Endothelial cell of umbilical vein (primary cell): ENCODE data around the gene GGA2. TPM values are rescaled to one million over a fixed set of nuclear protein-coding genes. Genes with fewer than 3 reads are reported as not detected.

Source experiments
- BruUV-seq: library from RNA; stranded (reverse); fragments of 400-500 nt; replicated peaks from 2 replicates; lab custom pipeline; 2021; lab: Mats Ljungman, UMichigan
- CTCF ChIA-PET: fragments of 300-600, 350-600 bp; sonication (Branson Sonifier 250); formaldehyde crosslinking; loops from one replicate; lab custom pipeline; 2021; ENCODE audit warnings: antibody characterized with exemption, inconsistent platforms; lab: Charles Lee
- POLR2A ChIA-PET: fragments of 300-600, 350-600 bp; sonication (Branson Sonifier 250); formaldehyde crosslinking; loops from one replicate; lab custom pipeline; 2021; ENCODE audit warnings: antibody characterized with exemption, inconsistent platforms; lab: Charles Lee
- DNase-seq: peaks from one replicate; pipeline ENCODE4 v3.0.0-alpha.2; 2011; ENCODE audit warnings: low read depth, low spot score
- FAIRE-seq: peaks from 2 replicates; lab custom pipeline; 2011; peaks lifted over from hg19 to GRCh38; lab: Jason Lieb, UNC
- H2AFZ ChIP-seq: 2 replicates; pipeline ENCODE4 v1.6.0; 2012; ENCODE audit warnings: low read depth, low read length, control low read depth, inconsistent platforms
- H3K27ac ChIP-seq: 2 replicates; pipeline ENCODE4 v1.5.1; 2011; ENCODE audit warnings: low read depth, mild to moderate bottlenecking, control low read depth, low read length, moderate library complexity; ENCODE audit not compliant: insufficient read depth
- H3K27me3 ChIP-seq, 2 experiments: 2 replicates each; pipeline versions ENCODE4 v1.6.0 to v1.6.1; 2011; ENCODE audit warnings: low read length in 2 of 2, mixed read lengths in 1 of 2; ENCODE audit not compliant: control insufficient read depth in 2 of 2, insufficient read depth in 2 of 2
- H3K36me3 ChIP-seq, 2 experiments: 2 replicates in 1 of 2; 3 replicates in 1 of 2; pipeline ENCODE4 v1.5.1; 2011; ENCODE audit warnings: low read length in 2 of 2, mild to moderate bottlenecking in 1 of 2, moderate library complexity in 1 of 2; ENCODE audit not compliant: control insufficient read depth in 2 of 2, insufficient read depth in 2 of 2; ENCODE audit errors: extremely low read depth in 1 of 2
- H3K4me1 ChIP-seq: 3 replicates; pipeline ENCODE4 v1.5.1; 2011; ENCODE audit warnings: mild to moderate bottlenecking, low read length; ENCODE audit not compliant: control insufficient read depth, insufficient read depth; ENCODE audit errors: extremely low read depth
- H3K4me2 ChIP-seq: 2 replicates; pipeline ENCODE4 v1.6.1; 2011; ENCODE audit warnings: low read length, control low read depth, mixed read lengths; ENCODE audit not compliant: insufficient read depth
- H3K4me3 ChIP-seq, 3 experiments: fragments of 200-600 bp in 1 of 3; sonication (generic), shearing (Covaris generic) in 1 of 3; replicated peaks in 1 of 3; 2 replicates each; pipeline ENCODE4 v1.5.1; 2011 to 2016; ENCODE audit warnings: control low read depth in 3 of 3, low read length in 3 of 3, mild to moderate bottlenecking in 2 of 3, inconsistent platforms in 1 of 3, low read depth in 1 of 3, moderate library complexity in 1 of 3; ENCODE audit not compliant: insufficient read depth in 1 of 3
- H3K79me2 ChIP-seq: 2 replicates; pipeline ENCODE4 v1.6.0; 2012; ENCODE audit warnings: low read length, inconsistent platforms; ENCODE audit not compliant: control insufficient read depth, insufficient read depth
- H3K9ac ChIP-seq: replicated peaks from 2 replicates; pipeline ENCODE3; 2011; ENCODE audit warnings: low read length, control low read depth; ENCODE audit not compliant: insufficient read depth; ENCODE audit errors: extremely low read depth
- H3K9me1 ChIP-seq: replicated peaks from 3 replicates; pipeline ENCODE4 v1.6.0; 2011; ENCODE audit warnings: mild to moderate bottlenecking, low read length; ENCODE audit not compliant: control insufficient read depth, insufficient read depth; ENCODE audit errors: extremely low read depth
- H3K9me3 ChIP-seq: replicated peaks from 2 replicates; pipeline ENCODE4 v1.5.1; 2012; ENCODE audit warnings: low read length, inconsistent platforms; ENCODE audit not compliant: control insufficient read depth, insufficient read depth
- H4K20me1 ChIP-seq: replicated peaks from 2 replicates; pipeline ENCODE3; 2011; ENCODE audit warnings: mild to moderate bottlenecking, low read length; ENCODE audit not compliant: control insufficient read depth, insufficient read depth; ENCODE audit errors: extremely low read depth
- EZH2 ChIP-seq: IDR thresholded peaks from 2 replicates; pipeline ENCODE4 v1.6.1; 2012; ENCODE audit warnings: borderline replicate concordance, low read depth, mild to moderate bottlenecking, moderate library complexity, low read length, inconsistent platforms; ENCODE audit not compliant: severe bottlenecking
- FOS ChIP-seq: IDR thresholded peaks from 2 replicates; pipeline ENCODE4 v1.6.1; 2011; ENCODE audit warnings: mild to moderate bottlenecking, low read length, moderate library complexity, borderline replicate concordance; ENCODE audit not compliant: insufficient read depth
- GATA2 ChIP-seq: IDR thresholded peaks from 2 replicates; pipeline ENCODE4 v1.7.0; 2011; ENCODE audit warnings: low read depth, mild to moderate bottlenecking, moderate library complexity, mixed read lengths, low read length; ENCODE audit not compliant: insufficient read length, insufficient read depth
- JUN ChIP-seq: IDR thresholded peaks from 2 replicates; pipeline ENCODE4 v1.6.1; 2011; ENCODE audit warnings: borderline replicate concordance, low read depth; ENCODE audit not compliant: insufficient read length, insufficient read depth
- MYC ChIP-seq: IDR thresholded peaks from one replicate; pipeline ENCODE4 v1.6.1; 2011; ENCODE audit warnings: mild to moderate bottlenecking, low read depth, low read length
- POLR2A ChIP-seq: IDR thresholded peaks from 2 replicates; pipeline ENCODE4 v1.6.1; 2012; ENCODE audit warnings: low read depth, mild to moderate bottlenecking, control low read depth, low read length
- POLR2AphosphoS5 ChIP-seq: IDR thresholded peaks from 2 replicates; pipeline ENCODE4 v1.6.1; 2012; ENCODE audit warnings: low read depth, mild to moderate bottlenecking, control low read depth, low read length, moderate library complexity; ENCODE audit not compliant: insufficient read depth
- dilution Hi-C: fragments of 300-500 bp; cut with MboI; formaldehyde crosslinking; loops from one replicate; pipeline ENCODE4 v1.15.0; 2019; ENCODE audit warnings: low sequenced_read_pairs; ENCODE audit not compliant: extremely low pct_ligation_motif_present
- intact Hi-C: fragments of 100-400 bp; cut with micrococcal nuclease; formaldehyde crosslinking; loops from one replicate; pipeline ENCODE4 v1.10.0; 2022
- polyA plus RNA-seq, 4 experiments: library from polyadenylated mRNA; depleted of rRNA in 3 of 4; stranded (reverse) in 3 of 4; unstranded in 1 of 4; fragments of >200 nt; gene quantifications; 2 replicates each; pipeline versions ENCODE4 v1.2.1 to v1.2.3, GENCODE V29; 2011 to 2012; ENCODE audit warnings: missing spikeins in 1 of 4
- total RNA-seq: library from RNA; stranded (reverse); gene quantifications from 2 replicates; pipeline ENCODE4 v1.2.3, GENCODE V29; 2021
- TF ChIP-seq, protein P1 (sequence below), 2 donors: IDR thresholded peaks; 1 replicate in 1 of 2; 2 replicates in 1 of 2; pipeline ENCODE4 v1.5.1; 2011; ENCODE audit warnings: low read length in 2 of 2, mild to moderate bottlenecking in 2 of 2, moderate library complexity in 2 of 2, control low read depth in 1 of 2, inconsistent platforms in 1 of 2, low read depth in 1 of 2; ENCODE audit not compliant: insufficient read depth in 1 of 2; ENCODE audit errors: extremely low read depth in 1 of 2
- TF ChIP-seq, protein P2 (sequence below): IDR thresholded peaks from 2 replicates; pipeline ENCODE4 v1.6.1; 2011; ENCODE audit not compliant: insufficient read depth, insufficient read length

Gene GGA2
- total and polyA plus RNA-seq, 2 donors (not counting 3 experiments of a cell fraction or from before 2014, with no cell fraction given), result 33.3 to 73.1 TPM

DNA sequence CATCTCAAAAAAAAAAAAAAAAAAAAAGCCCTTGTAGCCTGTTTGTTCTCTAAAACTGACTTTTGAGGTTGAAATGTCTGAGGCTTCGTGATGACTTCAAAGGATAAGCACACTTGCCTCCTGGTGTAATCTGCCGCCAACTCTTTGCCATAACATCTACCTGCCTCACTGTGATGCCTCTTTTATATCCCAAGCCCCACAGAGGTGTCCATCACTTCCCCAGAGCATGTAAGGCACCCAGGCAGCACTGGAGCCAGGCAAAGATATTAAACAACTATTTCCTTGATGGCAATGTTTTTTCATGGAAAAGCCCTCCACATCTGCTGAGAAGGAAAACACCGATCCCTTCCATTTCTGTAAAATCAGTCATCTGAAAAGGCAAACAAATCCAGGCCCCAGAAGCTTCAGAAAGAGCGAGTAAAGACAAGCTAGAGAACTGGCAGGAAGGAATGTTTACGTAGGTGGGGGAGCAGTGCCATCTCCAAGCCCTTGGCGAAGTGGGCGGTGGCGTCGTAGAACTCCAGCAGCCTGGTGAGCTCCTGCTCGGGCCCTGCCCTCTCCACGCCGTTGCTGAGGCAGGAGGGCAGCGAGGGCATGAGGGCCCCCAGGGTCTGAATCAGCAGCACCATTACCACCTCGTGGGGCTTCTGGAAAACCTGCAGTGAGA, 85.9 kb downstream of the GGA2 start:
- peak overlapping the region; percentile 96 for H3K27ac ChIP-seq
- peak; percentile 31 for DNase-seq
- H3K9me1 ChIP-seq, result no peaks in the 10 kb centered on the region
- no peaks in the 10 kb centered on the region for H3K27me3 ChIP-seq
- H3K9me3 ChIP-seq, result no peaks in the 10 kb centered on the region
- no peak for FAIRE-seq
- no peak overlapping the region for H3K4me3 ChIP-seq
- peaks cover 24% of the 10 kb centered on the region for H3K4me1 ChIP-seq
- BruUV-seq, result no TSS peak
- intact Hi-C loops (no loop called here), dilution Hi-C loops (no loop called here)
- no peak overlapping the region for H3K4me2 ChIP-seq
- ChIA-PET CTCF (interaction anchor here (0.5 to 4.8 kb wide), 11 partner anchors 9 to 524 kb away, joined by 3 to 73 read pairs (median 4); no protein-coding TSS in a partner anchor), POLR2A (interaction anchor here (0.7 to 0.9 kb wide), 2 partner anchors 11 to 332 kb away, joined by 3 to 6 read pairs; no protein-coding TSS in a partner anchor)
- no peak overlapping the region for H2AFZ ChIP-seq
- H3K36me3 ChIP-seq, result no peaks in the 10 kb centered on the region
- peak overlapping the region; percentile 26 for H3K9ac ChIP-seq
- H4K20me1 ChIP-seq, result no peaks in the 10 kb centered on the region
- TF ChIP-seq POLR2A (no peak), MYC (no peak), EZH2 (no peak), POLR2AphosphoS5 (no peak), JUN (no peak), GATA2 (no peak), FOS (no peak)
- TF ChIP-seq, protein P1, sequence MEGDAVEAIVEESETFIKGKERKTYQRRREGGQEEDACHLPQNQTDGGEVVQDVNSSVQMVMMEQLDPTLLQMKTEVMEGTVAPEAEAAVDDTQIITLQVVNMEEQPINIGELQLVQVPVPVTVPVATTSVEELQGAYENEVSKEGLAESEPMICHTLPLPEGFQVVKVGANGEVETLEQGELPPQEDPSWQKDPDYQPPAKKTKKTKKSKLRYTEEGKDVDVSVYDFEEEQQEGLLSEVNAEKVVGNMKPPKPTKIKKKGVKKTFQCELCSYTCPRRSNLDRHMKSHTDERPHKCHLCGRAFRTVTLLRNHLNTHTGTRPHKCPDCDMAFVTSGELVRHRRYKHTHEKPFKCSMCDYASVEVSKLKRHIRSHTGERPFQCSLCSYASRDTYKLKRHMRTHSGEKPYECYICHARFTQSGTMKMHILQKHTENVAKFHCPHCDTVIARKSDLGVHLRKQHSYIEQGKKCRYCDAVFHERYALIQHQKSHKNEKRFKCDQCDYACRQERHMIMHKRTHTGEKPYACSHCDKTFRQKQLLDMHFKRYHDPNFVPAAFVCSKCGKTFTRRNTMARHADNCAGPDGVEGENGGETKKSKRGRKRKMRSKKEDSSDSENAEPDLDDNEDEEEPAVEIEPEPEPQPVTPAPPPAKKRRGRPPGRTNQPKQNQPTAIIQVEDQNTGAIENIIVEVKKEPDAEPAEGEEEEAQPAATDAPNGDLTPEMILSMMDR (IDR thresholded peaks at IDR 0.05; ENCODE audit: extremely low read depth in 1 of 2, insufficient read depth in 1 of 2, low read depth in 1 of 2, low read length in 2 of 2), result no peak
- TF ChIP-seq, protein P2, sequence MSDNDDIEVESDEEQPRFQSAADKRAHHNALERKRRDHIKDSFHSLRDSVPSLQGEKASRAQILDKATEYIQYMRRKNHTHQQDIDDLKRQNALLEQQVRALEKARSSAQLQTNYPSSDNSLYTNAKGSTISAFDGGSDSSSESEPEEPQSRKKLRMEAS, result no peak
- no peaks in the 10 kb centered on the region for H3K79me2 ChIP-seq
